ENCODE measurements around the gene MFAP4.
A peak's percentile ranks its signal among the peaks of the same experiment; 100 is the strongest.

The MFAP4 gene

GRCh38 chr17:19338031-19338990 is 48.7 kb downstream of the MFAP4 start:
- peak; percentile 52 for DNase-seq (ENCODE audit: low read depth)
- H3K4me3 ChIP-seq (ENCODE audit: low read depth, low read length) = no peak overlapping the region
- peak; percentile 68 for TF ChIP-seq CTCF (conservative IDR thresholded peaks at IDR 0.05; ENCODE audit: low read depth, low read length)

- TF ChIP-seq CTCF (conservative IDR thresholded peaks at IDR 0.05; ENCODE audit: low read depth, low read length) = no peak
- DNase-seq (ENCODE audit: low read depth) = no peak
- H3K4me3 ChIP-seq (ENCODE audit: low read depth, low read length) = no peak overlapping the region
These were observed 49.3 kb downstream of the MFAP4 start for GRCh38 chr17:19337712-19338023.

GRCh38 chr17:19336938-19337711 is 49.9 kb downstream of the MFAP4 start:
- no peak overlapping the region for H3K4me3 ChIP-seq (ENCODE audit: low read depth, low read length)
- peak; percentile 16 for TF ChIP-seq CTCF (conservative IDR thresholded peaks at IDR 0.05; ENCODE audit: low read depth, low read length)
- no peak for DNase-seq (ENCODE audit: low read depth)

- no peak for TF ChIP-seq CTCF (conservative IDR thresholded peaks at IDR 0.05; ENCODE audit: low read depth, low read length)
- no peak overlapping the region for H3K4me3 ChIP-seq (ENCODE audit: low read depth, low read length)
- no peak for DNase-seq (ENCODE audit: low read depth)
These were observed 50.9 kb downstream of the MFAP4 start for GRCh38 chr17:19335951-19336631.

- H3K4me3 ChIP-seq (ENCODE audit: low read depth, low read length) = no peak overlapping the region
- no peak for TF ChIP-seq CTCF (conservative IDR thresholded peaks at IDR 0.05; ENCODE audit: low read depth, low read length)
- DNase-seq (ENCODE audit: low read depth) = no peak
These were observed 52.7 kb downstream of the MFAP4 start for GRCh38 chr17:19334331-19334730.

- no peak overlapping the region for H3K4me3 ChIP-seq (ENCODE audit: low read depth, low read length)
- no peak for DNase-seq (ENCODE audit: low read depth)
- TF ChIP-seq CTCF (conservative IDR thresholded peaks at IDR 0.05; ENCODE audit: low read depth, low read length) = no peak
These were observed 53.2 kb downstream of the MFAP4 start for GRCh38 chr17:19333736-19334290.
